Neural progenitor cell (in vitro differentiated cells): ENCODE results near the gene IGFBP6. TPM values are rescaled to one million over a fixed set of nuclear protein-coding genes. Genes with fewer than 3 reads are reported as not detected.

Source experiments
- DNase-seq: peaks from one replicate; pipeline ENCODE4 v3.0.0-alpha.2; 2016; ENCODE audit warnings: low spot score
- H2AFZ ChIP-seq: fragments of 200-600 bp; sonication (generic); replicated peaks from 2 replicates; pipeline ENCODE4 v1.6.1; 2016; ENCODE audit warnings: antibody characterized with exemption
- H3F3A ChIP-seq: fragments of 200-600 bp; sonication (generic); 2 replicates; pipeline ENCODE4 v1.6.1; 2016; ENCODE audit warnings: antibody characterized with exemption, low read depth
- H3K27ac ChIP-seq: fragments of 200-600 bp; sonication (generic); 2 replicates; pipeline ENCODE4 v1.5.1; 2016; ENCODE audit warnings: mild to moderate bottlenecking
- H3K27me3 ChIP-seq: fragments of 200-600 bp; sonication (generic); 2 replicates; pipeline ENCODE4 v1.6.1; 2016; ENCODE audit warnings: mild to moderate bottlenecking, moderate library complexity
- H3K36me3 ChIP-seq: fragments of 200-600 bp; sonication (generic); 2 replicates; pipeline ENCODE4 v1.5.1; 2016
- H3K4me1 ChIP-seq: fragments of 200-600 bp; sonication (generic); 2 replicates; pipeline ENCODE4 v1.6.1; 2016; ENCODE audit warnings: mixed run types
- H3K4me2 ChIP-seq: fragments of 200-600 bp; sonication (generic); 2 replicates; pipeline ENCODE4 v1.6.1; 2016
- H3K4me3 ChIP-seq: fragments of 200-600 bp; sonication (generic); 2 replicates; pipeline ENCODE4 v1.5.1; 2016
- H3K79me2 ChIP-seq: fragments of 200-600 bp; sonication (generic); 2 replicates; pipeline ENCODE4 v1.6.1; 2016; ENCODE audit warnings: low read depth
- H3K9ac ChIP-seq: fragments of 200-600 bp; sonication (generic); 2 replicates; pipeline ENCODE4 v1.6.1; 2016
- H3K9me3 ChIP-seq: fragments of 200-600 bp; sonication (generic); 2 replicates; pipeline ENCODE4 v1.5.1; 2016; ENCODE audit warnings: low read depth
- H4K20me1 ChIP-seq: fragments of 200-600 bp; sonication (generic); 2 replicates; pipeline ENCODE4 v1.6.1; 2016; ENCODE audit warnings: low read depth
- H3K27ac Mint-ChIP-seq: 3 replicates; pipeline ENCODE4 v1.8.0; 2021; ENCODE audit warnings: mixed read lengths
- H3K27me3 Mint-ChIP-seq: 2 replicates; pipeline ENCODE4 v1.8.0; 2022; ENCODE audit warnings: low read depth, mild to moderate bottlenecking, inconsistent platforms, moderate library complexity, mixed read lengths; ENCODE audit not compliant: insufficient read depth
- H3K36me3 Mint-ChIP-seq: 3 replicates; pipeline ENCODE4 v1.8.0; 2021; ENCODE audit warnings: mixed read lengths
- H3K4me1 Mint-ChIP-seq: 3 replicates; pipeline ENCODE4 v1.8.0; 2021; ENCODE audit warnings: mixed read lengths
- H3K4me3 Mint-ChIP-seq: 3 replicates; pipeline ENCODE4 v1.8.0; 2021; ENCODE audit warnings: mild to moderate bottlenecking, moderate library complexity, mixed read lengths
- H3K9me3 Mint-ChIP-seq: 3 replicates; pipeline ENCODE4 v1.8.0; 2020; ENCODE audit warnings: mixed read lengths
- EZH2 ChIP-seq: fragments of 200-600 bp; sonication (generic); IDR thresholded peaks from 2 replicates; pipeline ENCODE4 v1.6.1; 2017; ENCODE audit warnings: antibody characterized with exemption, mild to moderate bottlenecking, moderate library complexity
- EZH2phosphoT487 ChIP-seq: fragments of 200-600 bp; sonication (generic); IDR thresholded peaks from 2 replicates; pipeline ENCODE4 v1.6.1; 2017; ENCODE audit warnings: antibody characterized with exemption
- total RNA-seq: library from RNA; depleted of rRNA; stranded (reverse); fragments of >200 nt; gene quantifications from 2 replicates; pipeline ENCODE4 v1.2.3, GENCODE V29; 2015; ENCODE audit warnings: low replicate concordance
- TF ChIP-seq, protein P1 (sequence below): fragments of 200-600 bp; sonication (generic); IDR thresholded peaks from 2 replicates; pipeline ENCODE4 v1.5.1; 2017; ENCODE audit warnings: antibody characterized with exemption, mild to moderate bottlenecking

Gene IGFBP6
- total RNA-seq, 1 donor from 2014 or later = 2.6 TPM

DNA sequence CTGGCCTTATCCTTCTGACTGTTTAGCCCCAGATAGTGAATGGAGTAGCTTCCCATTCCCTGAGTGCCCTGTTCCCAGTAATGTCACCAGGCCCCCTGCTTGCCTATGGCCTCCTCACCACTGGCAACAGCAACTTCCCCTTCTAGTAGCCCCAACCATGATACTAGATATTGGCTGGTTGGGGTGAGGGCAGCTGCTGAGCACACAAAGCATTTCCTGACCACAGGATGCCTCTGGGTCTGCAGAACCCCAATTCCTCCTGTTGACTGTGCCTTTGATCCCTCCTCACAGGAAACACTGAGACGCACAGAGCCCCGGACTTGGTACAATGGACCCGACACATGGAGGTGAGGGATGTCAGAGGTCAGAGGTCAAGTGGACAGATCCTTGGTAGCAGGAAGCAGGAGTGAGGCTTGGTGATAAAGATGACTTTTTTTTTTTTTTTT, 6.4 kb downstream of the IGFBP6 start:
- H3K4me3 ChIP-seq = no peak overlapping the region
- Mint-ChIP-seq H3K36me3 (no peaks in the 10 kb centered on the region), H3K4me1 (peaks cover 42% of the 10 kb centered on the region), H3K27ac (no peak overlapping the region), H3K27me3 (peaks cover 13% of the 10 kb centered on the region), H3K9me3 (no peaks in the 10 kb centered on the region), H3K4me3 (no peak overlapping the region)
- H3K9ac ChIP-seq = no peak overlapping the region
- no peaks in the 10 kb centered on the region for H3K4me1 ChIP-seq
- no peaks in the 10 kb centered on the region for H3K9me3 ChIP-seq
- no peak overlapping the region for H2AFZ ChIP-seq
- H3K27me3 ChIP-seq = peaks cover 6% of the 10 kb centered on the region
- no peaks in the 10 kb centered on the region for H3F3A ChIP-seq
- H4K20me1 ChIP-seq = no peaks in the 10 kb centered on the region
- no peak for DNase-seq
- H3K79me2 ChIP-seq = no peaks in the 10 kb centered on the region
- H3K27ac ChIP-seq = no peak overlapping the region
- H3K4me2 ChIP-seq = no peak overlapping the region
- TF ChIP-seq, protein P1, sequence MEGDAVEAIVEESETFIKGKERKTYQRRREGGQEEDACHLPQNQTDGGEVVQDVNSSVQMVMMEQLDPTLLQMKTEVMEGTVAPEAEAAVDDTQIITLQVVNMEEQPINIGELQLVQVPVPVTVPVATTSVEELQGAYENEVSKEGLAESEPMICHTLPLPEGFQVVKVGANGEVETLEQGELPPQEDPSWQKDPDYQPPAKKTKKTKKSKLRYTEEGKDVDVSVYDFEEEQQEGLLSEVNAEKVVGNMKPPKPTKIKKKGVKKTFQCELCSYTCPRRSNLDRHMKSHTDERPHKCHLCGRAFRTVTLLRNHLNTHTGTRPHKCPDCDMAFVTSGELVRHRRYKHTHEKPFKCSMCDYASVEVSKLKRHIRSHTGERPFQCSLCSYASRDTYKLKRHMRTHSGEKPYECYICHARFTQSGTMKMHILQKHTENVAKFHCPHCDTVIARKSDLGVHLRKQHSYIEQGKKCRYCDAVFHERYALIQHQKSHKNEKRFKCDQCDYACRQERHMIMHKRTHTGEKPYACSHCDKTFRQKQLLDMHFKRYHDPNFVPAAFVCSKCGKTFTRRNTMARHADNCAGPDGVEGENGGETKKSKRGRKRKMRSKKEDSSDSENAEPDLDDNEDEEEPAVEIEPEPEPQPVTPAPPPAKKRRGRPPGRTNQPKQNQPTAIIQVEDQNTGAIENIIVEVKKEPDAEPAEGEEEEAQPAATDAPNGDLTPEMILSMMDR = no peak
- no peak for TF ChIP-seq EZH2phosphoT487
- no peak for TF ChIP-seq EZH2
- H3K36me3 ChIP-seq = no peaks in the 10 kb centered on the region

DNA sequence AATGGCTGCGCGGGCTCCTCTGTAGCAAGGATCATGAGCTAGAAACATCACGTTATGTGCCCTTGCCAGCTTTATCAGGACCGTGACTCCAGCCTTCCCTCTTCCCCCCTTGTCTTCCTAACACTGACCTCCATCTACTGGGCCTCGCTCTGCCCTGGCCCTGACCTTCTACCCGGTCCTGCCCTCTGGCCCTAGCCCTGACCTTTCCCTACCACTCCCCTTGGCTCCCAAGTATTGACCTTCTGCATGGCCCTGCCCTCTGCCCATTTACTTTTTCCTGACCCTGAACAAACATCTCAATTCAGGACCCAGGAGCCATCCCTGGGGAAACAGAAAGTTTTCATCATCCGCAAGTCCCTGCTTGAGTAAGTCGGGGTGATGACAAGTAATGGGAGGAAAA, 7.8 kb downstream of the IGFBP6 start:
- TF ChIP-seq EZH2phosphoT487 (no peak), EZH2 (no peak)
- TF ChIP-seq, protein P1 = no peak
- Mint-ChIP-seq H3K27me3 (peaks cover 7% of the 10 kb centered on the region), H3K4me3 (no peak overlapping the region), H3K9me3 (peaks cover 3% of the 10 kb centered on the region), H3K4me1 (peaks cover 36% of the 10 kb centered on the region), H3K36me3 (no peaks in the 10 kb centered on the region), H3K27ac (no peak overlapping the region)
- no peak overlapping the region for H3K4me3 ChIP-seq
- H4K20me1 ChIP-seq = no peaks in the 10 kb centered on the region
- H3K4me1 ChIP-seq = no peaks in the 10 kb centered on the region
- no peaks in the 10 kb centered on the region for H3F3A ChIP-seq
- H3K79me2 ChIP-seq = no peaks in the 10 kb centered on the region
- H3K27me3 ChIP-seq = no peaks in the 10 kb centered on the region
- no peaks in the 10 kb centered on the region for H3K9me3 ChIP-seq
- H3K4me2 ChIP-seq = no peak overlapping the region
- H2AFZ ChIP-seq = no peak overlapping the region
- no peak overlapping the region for H3K27ac ChIP-seq
- no peak for DNase-seq
- no peak overlapping the region for H3K9ac ChIP-seq
- H3K36me3 ChIP-seq = no peaks in the 10 kb centered on the region

DNA sequence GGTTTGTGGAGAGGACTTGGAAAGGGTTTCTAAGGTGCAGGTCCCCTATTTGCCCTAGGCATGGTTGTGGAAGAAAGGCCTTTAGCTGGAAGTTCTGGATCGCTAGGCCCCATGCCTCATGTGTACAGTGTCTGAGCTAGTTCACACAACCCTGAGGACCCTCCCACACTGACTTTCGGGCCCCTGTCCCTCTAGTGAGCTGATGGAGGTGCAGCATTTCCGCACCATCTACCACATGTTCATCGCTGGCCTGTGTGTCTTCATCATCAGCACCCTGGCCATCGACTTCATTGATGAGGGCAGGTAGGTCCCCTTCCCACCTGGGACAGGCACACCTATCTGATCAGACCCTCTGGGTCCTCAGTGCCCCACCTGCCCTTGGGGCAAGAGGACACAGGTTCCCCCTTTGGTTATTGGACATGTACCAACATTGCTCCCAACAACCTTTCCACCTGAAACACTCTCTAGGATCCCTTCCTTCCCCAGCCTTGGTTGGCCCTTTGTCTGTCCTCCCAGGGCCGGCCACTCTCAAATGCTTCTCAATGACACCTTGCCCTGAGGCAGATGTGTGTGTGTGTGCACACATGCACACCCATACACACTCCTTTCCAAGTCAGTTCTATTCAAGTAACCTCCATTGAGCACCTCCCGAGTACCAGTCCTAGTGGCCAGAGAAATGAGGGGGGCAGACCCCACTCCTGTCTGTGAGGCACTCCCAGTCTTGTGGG, 8.4 kb downstream of the IGFBP6 start:
- Histone ChIP-seq H3K4me2 (no peak overlapping the region), H3K27me3 (no peaks in the 10 kb centered on the region), H3K9me3 (no peaks in the 10 kb centered on the region), H3K36me3 (no peaks in the 10 kb centered on the region), H3F3A (no peaks in the 10 kb centered on the region), H4K20me1 (no peaks in the 10 kb centered on the region), H2AFZ (no peak overlapping the region), H3K27ac (no peak overlapping the region), H3K4me3 (no peak overlapping the region), H3K4me1 (no peaks in the 10 kb centered on the region), H3K79me2 (no peaks in the 10 kb centered on the region), H3K9ac (no peak overlapping the region)
- H3K36me3 Mint-ChIP-seq = no peaks in the 10 kb centered on the region
- H3K27me3 Mint-ChIP-seq = peaks cover 4% of the 10 kb centered on the region
- peaks cover 32% of the 10 kb centered on the region for H3K4me1 Mint-ChIP-seq
- H3K27ac Mint-ChIP-seq = no peak overlapping the region
- peaks cover 3% of the 10 kb centered on the region for H3K9me3 Mint-ChIP-seq
- H3K4me3 Mint-ChIP-seq = no peak overlapping the region
- no peak for DNase-seq
- TF ChIP-seq EZH2phosphoT487 = no peak
- TF ChIP-seq EZH2 = no peak
- TF ChIP-seq, protein P1 = no peak
